Upper lobe of left lung (tissue), 4 donors: Measurements from ENCODE around the gene SHC1.

Experiments used
- EP300 ChIP-seq, 4 donors: sonication (generic); formaldehyde crosslinking; IDR thresholded peaks; one replicate each; pipeline ENCODE4 v1.5.1; 2017; ENCODE audit warnings: antibody characterized with exemption in 4 of 4, control low read depth in 2 of 4
- POLR2A ChIP-seq, 4 donors: fragments of 450-650 bp; IDR thresholded peaks; one replicate each; pipeline ENCODE4 v1.5.1; 2016 to 2017; ENCODE audit warnings: antibody characterized with exemption in 4 of 4, mild to moderate bottlenecking in 2 of 4
- TF ChIP-seq, protein P1 (sequence below), 6 experiments: fragments of 450-650 bp in 4 of 6; fragments of 200-600 bp in 2 of 6; sonication (generic) in 2 of 6; IDR thresholded peaks; one replicate each; pipeline ENCODE4 v1.5.1; 2016 to 2019; ENCODE audit warnings: antibody characterized with exemption in 6 of 6

GRCh38 chr1:154960446-154961136, 10.0 kb downstream of the SHC1 start:
- TF ChIP-seq POLR2A (IDR thresholded peaks at IDR 0.05) (no peak), EP300 (IDR thresholded peaks at IDR 0.05) (no peak)
- TF ChIP-seq, protein P1, sequence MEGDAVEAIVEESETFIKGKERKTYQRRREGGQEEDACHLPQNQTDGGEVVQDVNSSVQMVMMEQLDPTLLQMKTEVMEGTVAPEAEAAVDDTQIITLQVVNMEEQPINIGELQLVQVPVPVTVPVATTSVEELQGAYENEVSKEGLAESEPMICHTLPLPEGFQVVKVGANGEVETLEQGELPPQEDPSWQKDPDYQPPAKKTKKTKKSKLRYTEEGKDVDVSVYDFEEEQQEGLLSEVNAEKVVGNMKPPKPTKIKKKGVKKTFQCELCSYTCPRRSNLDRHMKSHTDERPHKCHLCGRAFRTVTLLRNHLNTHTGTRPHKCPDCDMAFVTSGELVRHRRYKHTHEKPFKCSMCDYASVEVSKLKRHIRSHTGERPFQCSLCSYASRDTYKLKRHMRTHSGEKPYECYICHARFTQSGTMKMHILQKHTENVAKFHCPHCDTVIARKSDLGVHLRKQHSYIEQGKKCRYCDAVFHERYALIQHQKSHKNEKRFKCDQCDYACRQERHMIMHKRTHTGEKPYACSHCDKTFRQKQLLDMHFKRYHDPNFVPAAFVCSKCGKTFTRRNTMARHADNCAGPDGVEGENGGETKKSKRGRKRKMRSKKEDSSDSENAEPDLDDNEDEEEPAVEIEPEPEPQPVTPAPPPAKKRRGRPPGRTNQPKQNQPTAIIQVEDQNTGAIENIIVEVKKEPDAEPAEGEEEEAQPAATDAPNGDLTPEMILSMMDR (IDR thresholded peaks at IDR 0.05) = no peak
